H9 (cell line): ENCODE measurements around the gene CCBE1. TPM values are rescaled to one million over a fixed set of nuclear protein-coding genes. Genes with fewer than 3 reads are reported as not detected.

Source experiments
- DNase-seq: peaks from one replicate; pipeline ENCODE4 v3.0.0-alpha.2; 2017
- H2AFZ ChIP-seq: one replicate; pipeline ENCODE4 v1.6.1; 2013; ENCODE audit warnings: mild to moderate bottlenecking, low read length, control low read depth, moderate library complexity
- H2AK5ac ChIP-seq: 2 replicates; pipeline ENCODE4 v1.6.1; 2013; ENCODE audit warnings: low read length, control low read depth, mixed read lengths; ENCODE audit not compliant: insufficient read length
- H2BK120ac ChIP-seq: one replicate; pipeline ENCODE4 v1.6.1; 2013; ENCODE audit warnings: low read depth, mild to moderate bottlenecking, low read length, control low read depth, inconsistent platforms; ENCODE audit not compliant: poor library complexity, severe bottlenecking
- H2BK12ac ChIP-seq: 2 replicates; pipeline ENCODE4 v1.6.1; 2013; ENCODE audit warnings: low read length, control low read depth, mixed read lengths, low read depth; ENCODE audit not compliant: insufficient read length
- H2BK15ac ChIP-seq: 2 replicates; pipeline ENCODE4 v1.6.1; 2013; ENCODE audit warnings: low read depth, low read length, control low read depth
- H2BK20ac ChIP-seq: one replicate; pipeline ENCODE4 v1.6.1; 2013; ENCODE audit warnings: low read depth, mild to moderate bottlenecking, low read length, control low read depth, inconsistent platforms; ENCODE audit not compliant: poor library complexity, severe bottlenecking
- H2BK5ac ChIP-seq: 2 replicates; pipeline ENCODE4 v1.6.1; 2013; ENCODE audit warnings: low read length, control low read depth, mixed read lengths; ENCODE audit not compliant: insufficient read length
- H3K14ac ChIP-seq: 2 replicates; pipeline ENCODE4 v1.6.1; 2013; ENCODE audit warnings: low read length, control low read depth; ENCODE audit not compliant: insufficient read depth
- H3K18ac ChIP-seq: 2 replicates; pipeline ENCODE4 v1.6.1; 2013; ENCODE audit warnings: low read depth, mild to moderate bottlenecking, mixed read lengths, low read length, control low read depth; ENCODE audit not compliant: insufficient read length
- H3K23ac ChIP-seq: 2 replicates; pipeline ENCODE4 v1.6.1; 2013; ENCODE audit warnings: low read length, control low read depth, mixed read lengths, low read depth; ENCODE audit not compliant: insufficient read length
- H3K23me2 ChIP-seq: 2 replicates; pipeline ENCODE4 v1.6.1; 2013; ENCODE audit warnings: low read depth, mild to moderate bottlenecking, mixed read lengths, low read length, control low read depth; ENCODE audit not compliant: insufficient read length, poor library complexity, severe bottlenecking
- H3K27ac ChIP-seq: 2 replicates; pipeline ENCODE4 v1.5.1; 2013; ENCODE audit warnings: low read length, control low read depth, mixed read lengths, low read depth; ENCODE audit not compliant: insufficient read length
- H3K27me3 ChIP-seq: 2 replicates; pipeline ENCODE4 v1.6.1; 2013; ENCODE audit warnings: low read length, control low read depth, inconsistent platforms; ENCODE audit not compliant: insufficient read depth
- H3K4ac ChIP-seq: 2 replicates; pipeline ENCODE4 v1.6.1; 2013; ENCODE audit warnings: low read depth, mild to moderate bottlenecking, control low read depth, inconsistent platforms, low read length, moderate library complexity
- H3K4me1 ChIP-seq: 2 replicates; pipeline ENCODE4 v1.6.1; 2013; ENCODE audit warnings: low read length, control low read depth, inconsistent platforms; ENCODE audit not compliant: insufficient read depth
- H3K4me2 ChIP-seq: 2 replicates; pipeline ENCODE4 v1.6.1; 2013; ENCODE audit warnings: low read length, control low read depth, mixed read lengths; ENCODE audit not compliant: insufficient read length, insufficient read depth
- H3K56ac ChIP-seq: 2 replicates; pipeline ENCODE4 v1.6.1; 2013; ENCODE audit warnings: low read depth, mild to moderate bottlenecking, mixed read lengths, low read length, control low read depth; ENCODE audit not compliant: insufficient read length
- H3K79me1 ChIP-seq: 2 replicates; pipeline ENCODE4 v1.6.1; 2013; ENCODE audit warnings: low read depth, mild to moderate bottlenecking, moderate library complexity, low read length, control low read depth, inconsistent platforms; ENCODE audit not compliant: insufficient read depth, poor library complexity, severe bottlenecking
- H3K79me2 ChIP-seq: 2 replicates; pipeline ENCODE4 v1.6.1; 2013; ENCODE audit warnings: low read length, control low read depth, inconsistent platforms; ENCODE audit not compliant: insufficient read depth
- H3K9ac ChIP-seq: 2 replicates; pipeline ENCODE4 v1.6.1; 2013; ENCODE audit warnings: low read length, control low read depth, mixed read lengths; ENCODE audit not compliant: insufficient read length; ENCODE audit errors: extremely low read depth
- H3K9me3 ChIP-seq: one replicate; pipeline ENCODE4 v1.6.1; 2013; ENCODE audit warnings: low read depth, low read length, inconsistent platforms; ENCODE audit not compliant: control insufficient read depth
- H3T11ph ChIP-seq: one replicate; pipeline ENCODE4 v1.6.1; 2013; ENCODE audit warnings: mild to moderate bottlenecking, low read length, control low read depth, inconsistent platforms
- H4K20me1 ChIP-seq: one replicate; pipeline ENCODE4 v1.6.1; 2013; ENCODE audit not compliant: control insufficient read depth, insufficient read length, insufficient read depth
- H4K5ac ChIP-seq: 2 replicates; pipeline ENCODE4 v1.6.1; 2013; ENCODE audit warnings: low read depth, mild to moderate bottlenecking, mixed read lengths, low read length, control low read depth; ENCODE audit not compliant: insufficient read length
- H4K8ac ChIP-seq: replicated peaks from 2 replicates; pipeline ENCODE4 v1.6.1; 2013; ENCODE audit warnings: low read length, control low read depth, mixed read lengths, low read depth; ENCODE audit not compliant: insufficient read length
- H4K91ac ChIP-seq: 2 replicates; pipeline ENCODE4 v1.6.1; 2013; ENCODE audit warnings: low read depth, mild to moderate bottlenecking, moderate library complexity, mixed read lengths, low read length, control low read depth; ENCODE audit not compliant: insufficient read length
- H3K27ac Mint-ChIP-seq, 3 experiments: 2 replicates in 2 of 3; 3 replicates in 1 of 3; pipeline ENCODE4 v1.8.0; 2020 to 2021; ENCODE audit warnings: mixed read lengths in 3 of 3, mild to moderate bottlenecking in 1 of 3, moderate library complexity in 1 of 3
- H3K27me3 Mint-ChIP-seq: 2 replicates; pipeline ENCODE4 v1.8.0; 2021; ENCODE audit warnings: low read depth, mild to moderate bottlenecking, moderate library complexity, mixed read lengths
- H3K36me3 Mint-ChIP-seq, 3 experiments: 2 replicates in 2 of 3; 3 replicates in 1 of 3; pipeline ENCODE4 v1.8.0; 2020 to 2021; ENCODE audit warnings: low read depth in 3 of 3, mixed read lengths in 3 of 3; ENCODE audit not compliant: insufficient read depth in 1 of 3
- H3K4me1 Mint-ChIP-seq, 2 experiments: 2 replicates each; pipeline ENCODE4 v1.8.0; 2020; ENCODE audit warnings: mixed read lengths in 2 of 2
- H3K4me3 Mint-ChIP-seq, 2 experiments: 2 replicates in 1 of 2; 3 replicates in 1 of 2; pipeline ENCODE4 v1.8.0; 2020 to 2021; ENCODE audit warnings: mild to moderate bottlenecking in 2 of 2, mixed read lengths in 2 of 2, moderate library complexity in 1 of 2
- H3K9me3 Mint-ChIP-seq, 2 experiments: 2 replicates in 1 of 2; 3 replicates in 1 of 2; pipeline ENCODE4 v1.8.0; 2020; ENCODE audit warnings: mild to moderate bottlenecking in 2 of 2, mixed read lengths in 2 of 2, moderate library complexity in 1 of 2
- CTCF ChIP-seq: fragments of 200-600 bp; sonication (generic); conservative IDR thresholded peaks from 3 replicates; pipeline ENCODE4 v1.8.0; 2021; ENCODE audit warnings: antibody characterized with exemption, mild to moderate bottlenecking
- WGBS: extraction: QIAGEN DNeasy Blood & Tissue Kit; methylation state at CpG from one replicate; pipeline ENCODE4 v1.1.7; 2013; ENCODE audit warnings: missing lambda C conversion rate, low lambda C conversion rate, mixed read lengths; ENCODE audit not compliant: insufficient read length; ENCODE audit errors: extremely low coverage; 5-methylcytosine and 5-hydroxymethylcytosine counted together
- total RNA-seq: library from RNA; stranded (reverse); gene quantifications from 2 replicates; pipeline ENCODE4 v1.2.1, GENCODE V29; 2021

Gene CCBE1
- total RNA-seq, 1 experiment from 2014 or later = 0.39 TPM

GRCh38 chr18:59699750-59700534 lies 2.7 kb upstream of the CCBE1 start:
- no peaks in the 10 kb centered on the region for H3K79me2 ChIP-seq
- no peak for DNase-seq
- H3K27ac ChIP-seq = no peak overlapping the region
- H3K4ac ChIP-seq = no peak overlapping the region
- H3K27me3 ChIP-seq = peaks cover 23% of the 10 kb centered on the region
- no peak for TF ChIP-seq CTCF
- Mint-ChIP-seq H3K9me3 (no peaks in the 10 kb centered on the region; a peak in 1 of 5 replicates), H3K27me3 (peaks cover 53% of the 10 kb centered on the region), H3K4me1 (peaks cover 36 to 38% of the 10 kb centered on the region in 2 experiments), H3K27ac (no peak overlapping the region), H3K4me3 (no peak overlapping the region), H3K36me3 (no peaks in the 10 kb centered on the region; a peak in 2 of 7 replicates)
- H3K23me2 ChIP-seq = peaks cover 18% of the 10 kb centered on the region
- H3K79me1 ChIP-seq = no peaks in the 10 kb centered on the region
- no peak overlapping the region for H3K9ac ChIP-seq
- WGBS = no CpG with 5 or more reads among the region's 8 CpGs
- peaks cover 3% of the 10 kb centered on the region; the same call in 1 of the 2 replicates for H3K4me1 ChIP-seq
- H2AFZ ChIP-seq = no peak overlapping the region
- no peak overlapping the region for H3K18ac ChIP-seq
- H2BK12ac ChIP-seq = no peak overlapping the region
- no peak overlapping the region for H4K8ac ChIP-seq
- no peak overlapping the region for H4K5ac ChIP-seq
- no peak overlapping the region for H3K14ac ChIP-seq
- H4K20me1 ChIP-seq = no peaks in the 10 kb centered on the region
- H3K23ac ChIP-seq = no peak overlapping the region
- H2BK20ac ChIP-seq = no peak overlapping the region
- H3K9me3 ChIP-seq = no peaks in the 10 kb centered on the region
- no peak overlapping the region for H3T11ph ChIP-seq
- no peak overlapping the region for H2AK5ac ChIP-seq
- no peak overlapping the region for H3K56ac ChIP-seq
- no peak overlapping the region for H3K4me2 ChIP-seq
- no peak overlapping the region for H4K91ac ChIP-seq
- H2BK15ac ChIP-seq = no peak overlapping the region
- no peak overlapping the region for H2BK120ac ChIP-seq
- no peak overlapping the region for H2BK5ac ChIP-seq
